Activated CD8-positive, alpha-beta T cell treated with anti-CD3 and anti-CD28 coated beads for 36 hours (primary cell): ENCODE data around the gene ATP1B1. TPM values are rescaled to one million over a fixed set of nuclear protein-coding genes. Genes with fewer than 3 reads are reported as not detected.

Experiments
- ATAC-seq: fragments of 200-7000 bp; cut with Tn5 transposase; one replicate; pipeline ENCODE4 v1.10.0; 2021; ENCODE audit warnings: mild to moderate bottlenecking, moderate library complexity
- CTCF ChIA-PET: fragments of 350-600 bp; sonication (Branson Sonifier 250); formaldehyde crosslinking; loops from one replicate; lab custom pipeline; 2021; ENCODE audit warnings: antibody characterized with exemption; lab: Charles Lee
- POLR2A ChIA-PET: fragments of 350-600 bp; sonication (Branson Sonifier 250); formaldehyde crosslinking; loops from one replicate; lab custom pipeline; 2021; ENCODE audit warnings: antibody characterized with exemption; lab: Charles Lee
- DNase-seq: peaks from one replicate; pipeline ENCODE4 v3.0.0-alpha.2; 2020
- H3K27ac Mint-ChIP-seq: one replicate; pipeline ENCODE4 v1.8.0; 2021; ENCODE audit warnings: mild to moderate bottlenecking, mixed read lengths
- H3K27me3 Mint-ChIP-seq: one replicate; pipeline ENCODE4 v1.8.0; 2021; ENCODE audit warnings: mixed read lengths
- H3K36me3 Mint-ChIP-seq: one replicate; pipeline ENCODE4 v1.8.0; 2021; ENCODE audit warnings: low read depth, mixed read lengths
- H3K4me1 Mint-ChIP-seq: one replicate; pipeline ENCODE4 v1.8.0; 2021; ENCODE audit warnings: low read depth, mixed read lengths
- H3K4me3 Mint-ChIP-seq: one replicate; pipeline ENCODE4 v1.8.0; 2021; ENCODE audit warnings: mild to moderate bottlenecking, moderate library complexity, mixed read lengths
- H3K9me3 Mint-ChIP-seq: one replicate; pipeline ENCODE4 v1.8.0; 2021; ENCODE audit warnings: mixed read lengths
- intact Hi-C: fragments of 100-400 bp; cut with micrococcal nuclease; formaldehyde crosslinking; loops from one replicate; pipeline ENCODE4 v1.10.0; 2022
- total RNA-seq, 2 experiments: library from RNA; stranded (reverse); gene quantifications; one replicate each; pipeline ENCODE4 v1.2.3, GENCODE V29; 2021
- TF ChIP-seq, protein P1 (sequence below): fragments of 200-600 bp; IDR thresholded peaks from one replicate; pipeline ENCODE4 v1.8.0; 2022; ENCODE audit warnings: antibody characterized with exemption, mild to moderate bottlenecking

ATP1B1 gene
- total RNA-seq, 2 experiments from 2014 or later = 3.1 to 3.7 TPM

DNA sequence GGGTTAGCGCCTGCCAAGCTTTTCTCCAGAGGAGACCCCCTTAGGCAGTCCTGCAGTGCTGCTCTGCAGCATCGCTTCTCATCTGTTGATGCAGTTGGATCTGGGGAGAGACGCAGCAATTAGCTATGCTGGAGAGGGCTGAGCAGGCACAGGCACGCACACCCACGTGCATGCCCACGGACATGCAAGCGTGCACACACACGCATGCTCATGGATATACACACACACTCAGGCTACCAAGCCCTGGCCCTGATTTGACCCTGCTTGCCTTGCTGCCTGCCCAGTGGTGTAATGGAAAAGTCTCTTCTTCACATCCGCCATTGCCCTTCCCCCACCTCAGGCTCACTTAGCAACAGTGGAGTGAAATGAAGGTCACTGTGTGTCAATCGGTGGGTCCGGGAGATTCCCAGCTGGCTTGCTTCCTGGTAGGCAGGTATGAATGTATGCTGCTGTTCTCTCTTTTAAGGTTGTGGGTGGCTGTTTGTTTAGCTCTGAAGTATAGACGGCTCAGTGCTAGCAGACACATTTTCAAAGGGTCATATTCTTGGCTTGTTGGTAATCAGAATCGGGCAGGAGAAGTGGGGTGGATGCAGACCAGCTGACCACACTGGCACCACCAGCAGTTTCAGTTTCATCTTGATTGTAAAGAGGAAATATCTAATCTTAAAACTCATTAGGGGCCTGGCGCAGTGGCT is 9.5 kb downstream of the ATP1B1 start:
- intact Hi-C loops = no loop called here
- POLR2A ChIA-PET = interaction anchor here (0.6 to 0.7 kb wide), 2 partner anchors 14 to 346 kb away, joined by 3 read pairs; no protein-coding TSS in a partner anchor
- Mint-ChIP-seq H3K27me3 (no peaks in the 10 kb centered on the region), H3K36me3 (peaks cover 8% of the 10 kb centered on the region), H3K9me3 (no peaks in the 10 kb centered on the region), H3K4me3 (no peak overlapping the region), H3K27ac (no peak overlapping the region), H3K4me1 (peaks cover 4% of the 10 kb centered on the region)
- CTCF ChIA-PET = interaction anchor here (1.8 kb wide), 1 partner anchor 513 kb away, joined by 6 read pairs; no protein-coding TSS in a partner anchor
- TF ChIP-seq, protein P1, sequence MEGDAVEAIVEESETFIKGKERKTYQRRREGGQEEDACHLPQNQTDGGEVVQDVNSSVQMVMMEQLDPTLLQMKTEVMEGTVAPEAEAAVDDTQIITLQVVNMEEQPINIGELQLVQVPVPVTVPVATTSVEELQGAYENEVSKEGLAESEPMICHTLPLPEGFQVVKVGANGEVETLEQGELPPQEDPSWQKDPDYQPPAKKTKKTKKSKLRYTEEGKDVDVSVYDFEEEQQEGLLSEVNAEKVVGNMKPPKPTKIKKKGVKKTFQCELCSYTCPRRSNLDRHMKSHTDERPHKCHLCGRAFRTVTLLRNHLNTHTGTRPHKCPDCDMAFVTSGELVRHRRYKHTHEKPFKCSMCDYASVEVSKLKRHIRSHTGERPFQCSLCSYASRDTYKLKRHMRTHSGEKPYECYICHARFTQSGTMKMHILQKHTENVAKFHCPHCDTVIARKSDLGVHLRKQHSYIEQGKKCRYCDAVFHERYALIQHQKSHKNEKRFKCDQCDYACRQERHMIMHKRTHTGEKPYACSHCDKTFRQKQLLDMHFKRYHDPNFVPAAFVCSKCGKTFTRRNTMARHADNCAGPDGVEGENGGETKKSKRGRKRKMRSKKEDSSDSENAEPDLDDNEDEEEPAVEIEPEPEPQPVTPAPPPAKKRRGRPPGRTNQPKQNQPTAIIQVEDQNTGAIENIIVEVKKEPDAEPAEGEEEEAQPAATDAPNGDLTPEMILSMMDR = no peak
- ATAC-seq = peak; percentile 37
- DNase-seq = no peak

DNA sequence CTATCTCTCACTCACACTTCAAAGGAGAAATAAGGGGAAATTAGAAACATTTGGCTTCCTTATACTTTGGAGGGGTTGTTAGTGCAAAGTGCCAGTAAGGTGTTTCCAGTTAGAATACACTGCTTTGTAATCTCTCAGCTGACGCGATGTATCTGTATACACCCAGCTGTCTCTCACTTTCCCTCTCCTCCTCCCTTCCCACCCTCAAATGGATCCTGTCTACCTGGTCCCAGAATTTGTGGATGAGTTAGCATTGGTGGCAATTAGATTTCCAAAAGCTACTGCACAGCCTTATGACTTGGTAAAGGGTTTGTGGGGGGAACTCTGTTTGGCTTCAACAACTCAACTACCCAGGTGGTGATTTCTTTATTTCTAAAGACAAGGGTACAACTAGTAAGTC is 10.5 kb downstream of the ATP1B1 start:
- Mint-ChIP-seq H3K4me1 (peaks cover 4% of the 10 kb centered on the region), H3K27me3 (no peaks in the 10 kb centered on the region), H3K4me3 (no peak overlapping the region), H3K9me3 (no peaks in the 10 kb centered on the region), H3K36me3 (peaks cover 7% of the 10 kb centered on the region), H3K27ac (no peak overlapping the region)
- intact Hi-C loops = no loop called here
- TF ChIP-seq, protein P1 = no peak
- ChIA-PET CTCF (interaction anchor here (1.3 kb wide), 1 partner anchor 12 kb away, joined by 3 read pairs; no protein-coding TSS in a partner anchor), POLR2A (no interaction called here)
- no peak for ATAC-seq
- DNase-seq = no peak

DNA sequence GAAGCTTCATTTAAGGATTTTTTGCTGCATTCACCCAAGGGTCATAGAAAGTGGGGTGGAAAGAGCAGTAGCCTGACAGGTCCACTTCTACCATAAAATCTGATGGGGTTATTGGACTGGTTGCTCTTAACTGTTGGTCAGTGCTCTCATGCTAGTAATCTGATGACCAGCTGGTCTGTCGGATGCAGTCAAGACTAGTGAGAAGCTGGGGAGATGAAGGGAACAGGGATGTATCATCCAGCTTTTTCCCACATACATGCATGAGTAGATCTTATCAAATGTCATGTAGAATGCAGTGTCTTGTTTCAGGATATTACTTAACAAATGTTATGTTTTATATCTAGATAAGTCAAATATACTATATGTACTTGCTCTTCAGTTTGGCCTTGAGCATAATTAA is 11.1 kb downstream of the ATP1B1 start:
- peaks cover 4% of the 10 kb centered on the region for H3K4me1 Mint-ChIP-seq
- intact Hi-C loops = no loop called here
- no peak overlapping the region for H3K27ac Mint-ChIP-seq
- TF ChIP-seq, protein P1 = no peak
- ATAC-seq = no peak
- DNase-seq = no peak
- no peaks in the 10 kb centered on the region for H3K9me3 Mint-ChIP-seq
- H3K4me3 Mint-ChIP-seq = no peak overlapping the region
- ChIA-PET POLR2A (no interaction called here), CTCF (interaction anchor here (1.3 kb wide), 1 partner anchor 11 kb away, joined by 3 read pairs; no protein-coding TSS in a partner anchor)
- no peaks in the 10 kb centered on the region for H3K27me3 Mint-ChIP-seq
- H3K36me3 Mint-ChIP-seq = peaks cover 3% of the 10 kb centered on the region

GRCh38 chr1:169118227-169118626 is 11.7 kb downstream of the ATP1B1 start:
- Mint-ChIP-seq H3K9me3 (no peaks in the 10 kb centered on the region), H3K4me1 (peaks cover 4% of the 10 kb centered on the region), H3K27me3 (no peaks in the 10 kb centered on the region), H3K27ac (no peak overlapping the region), H3K4me3 (no peak overlapping the region), H3K36me3 (peaks cover 3% of the 10 kb centered on the region)
- ATAC-seq (no peak), DNase-seq (no peak)
- ChIA-PET CTCF (interaction anchor here (1.3 kb wide), 1 partner anchor 10 kb away, joined by 3 read pairs; no protein-coding TSS in a partner anchor), POLR2A (no interaction called here)
- TF ChIP-seq, protein P1 = no peak
- intact Hi-C loops = no loop called here

DNA sequence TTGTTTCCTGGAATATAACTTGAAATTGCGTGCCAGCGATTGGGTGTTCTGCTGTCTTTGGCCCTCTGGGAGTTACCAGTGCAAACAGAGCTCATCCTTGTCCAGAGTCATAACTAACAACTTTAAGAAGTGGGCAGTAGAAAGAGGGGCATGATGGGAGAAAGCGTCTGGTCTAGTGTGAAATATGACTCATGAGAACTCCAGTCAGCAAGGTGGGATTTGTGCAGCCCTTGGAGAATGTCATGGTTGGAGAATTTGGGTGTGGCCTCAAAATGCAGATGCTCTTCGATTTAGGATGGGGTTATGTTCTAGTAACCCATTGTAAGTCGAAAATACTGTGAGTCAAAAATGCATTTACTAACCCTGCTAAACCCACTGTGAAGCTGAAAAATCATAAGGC is 12.9 kb downstream of the ATP1B1 start:
- intact Hi-C loops = no loop called here
- Mint-ChIP-seq H3K27me3 (no peaks in the 10 kb centered on the region), H3K9me3 (no peaks in the 10 kb centered on the region), H3K27ac (no peak overlapping the region), H3K4me3 (no peak overlapping the region), H3K4me1 (peaks cover 4% of the 10 kb centered on the region), H3K36me3 (peaks cover 3% of the 10 kb centered on the region)
- ATAC-seq (no peak), DNase-seq (no peak)
- ChIA-PET POLR2A (no interaction called here), CTCF (interaction anchor here (0.9 kb wide), 1 partner anchor 9 kb away, joined by 3 read pairs; no protein-coding TSS in a partner anchor)
- TF ChIP-seq, protein P1 = no peak
